Measurements from ENCODE around the gene TRPV6. TPM values are rescaled to one million over a fixed set of nuclear protein-coding genes. Genes with fewer than 3 reads are reported as not detected.

The TRPV6 gene
- total RNA-seq, 1 donor from 2014 or later = not detected

GRCh38 chr7:142896741-142897379 is 11.3 kb upstream of the TRPV6 start:
- H3K36me3 ChIP-seq (ENCODE audit: control insufficient read depth in 3 of 3, insufficient read depth in 3 of 3, low read length in 3 of 3) = no peaks in the 10 kb centered on the region
- no peaks in the 10 kb centered on the region for H3K4me1 ChIP-seq (ENCODE audit: control insufficient read depth in 3 of 3, insufficient read depth in 3 of 3, low read length in 3 of 3)
- H3K27me3 ChIP-seq (ENCODE audit: control insufficient read depth in 3 of 3, insufficient read depth in 3 of 3, low read length in 3 of 3) = peaks cover 4 to 15% (median 8%) of the 10 kb centered on the region in 3 donors
- no peak overlapping the region for H3K27ac ChIP-seq (ENCODE audit: low read depth, low read length)
- no peak overlapping the region for H3K9ac ChIP-seq (ENCODE audit: low read depth in 1 of 3, low read length in 3 of 3)
- H3K9me3 ChIP-seq (ENCODE audit: control insufficient read depth in 3 of 3, low read length in 3 of 3) = no peaks in the 10 kb centered on the region
- H3K4me3 ChIP-seq (ENCODE audit: low read length in 3 of 3) = no peak overlapping the region

GRCh38 chr7:142896151-142896550 is 10.6 kb upstream of the TRPV6 start:
- no peaks in the 10 kb centered on the region for H3K4me1 ChIP-seq (ENCODE audit: control insufficient read depth in 3 of 3, insufficient read depth in 3 of 3, low read length in 3 of 3)
- no peaks in the 10 kb centered on the region for H3K9me3 ChIP-seq (ENCODE audit: control insufficient read depth in 3 of 3, low read length in 3 of 3)
- H3K27ac ChIP-seq (ENCODE audit: low read depth, low read length) = no peak overlapping the region
- H3K9ac ChIP-seq (ENCODE audit: low read depth in 1 of 3, low read length in 3 of 3) = no peak overlapping the region
- no peak overlapping the region for H3K4me3 ChIP-seq (ENCODE audit: low read length in 3 of 3)
- H3K27me3 ChIP-seq (ENCODE audit: control insufficient read depth in 3 of 3, insufficient read depth in 3 of 3, low read length in 3 of 3) = peaks cover 4 to 20% (median 8%) of the 10 kb centered on the region in 3 donors
- H3K36me3 ChIP-seq (ENCODE audit: control insufficient read depth in 3 of 3, insufficient read depth in 3 of 3, low read length in 3 of 3) = no peaks in the 10 kb centered on the region

- Histone ChIP-seq H3K9ac (ENCODE audit: low read depth in 1 of 3, low read length in 3 of 3) (no peak overlapping the region), H3K27me3 (ENCODE audit: control insufficient read depth in 3 of 3, insufficient read depth in 3 of 3, low read length in 3 of 3) (peaks cover 4 to 23% (median 13%) of the 10 kb centered on the region in 3 donors), H3K9me3 (ENCODE audit: control insufficient read depth in 3 of 3, low read length in 3 of 3) (no peaks in the 10 kb centered on the region)
These were observed 9.5 kb upstream of the TRPV6 start for GRCh38 chr7:142894985-142895593.

GRCh38 chr7:142894112-142894984 is 8.8 kb upstream of the TRPV6 start:
- Histone ChIP-seq H3K27ac (ENCODE audit: low read depth, low read length) (no peak overlapping the region), H3K27me3 (ENCODE audit: control insufficient read depth in 3 of 3, insufficient read depth in 3 of 3, low read length in 3 of 3) (peaks cover 4 to 23% (median 13%) of the 10 kb centered on the region in 3 donors), H3K36me3 (ENCODE audit: control insufficient read depth in 3 of 3, insufficient read depth in 3 of 3, low read length in 3 of 3) (no peaks in the 10 kb centered on the region), H3K9ac (ENCODE audit: low read depth in 1 of 3, low read length in 3 of 3) (no peak overlapping the region), H3K4me3 (ENCODE audit: low read length in 3 of 3) (no peak overlapping the region), H3K9me3 (ENCODE audit: control insufficient read depth in 3 of 3, low read length in 3 of 3) (no peaks in the 10 kb centered on the region), H3K4me1 (ENCODE audit: control insufficient read depth in 3 of 3, insufficient read depth in 3 of 3, low read length in 3 of 3) (no peaks in the 10 kb centered on the region)

More at GRCh38 chr7:142894985-142895593, 9.5 kb upstream of the TRPV6 start:
- H3K36me3 ChIP-seq (ENCODE audit: control insufficient read depth in 3 of 3, insufficient read depth in 3 of 3, low read length in 3 of 3) = no peaks in the 10 kb centered on the region
- no peaks in the 10 kb centered on the region for H3K4me1 ChIP-seq (ENCODE audit: control insufficient read depth in 3 of 3, insufficient read depth in 3 of 3, low read length in 3 of 3)
- H3K4me3 ChIP-seq (ENCODE audit: low read length in 3 of 3) = no peak overlapping the region
- H3K27ac ChIP-seq (ENCODE audit: low read depth, low read length) = no peak overlapping the region

- Histone ChIP-seq H3K9ac (ENCODE audit: low read depth in 1 of 3, low read length in 3 of 3) (no peak overlapping the region), H3K36me3 (ENCODE audit: control insufficient read depth in 3 of 3, insufficient read depth in 3 of 3, low read length in 3 of 3) (no peaks in the 10 kb centered on the region), H3K9me3 (ENCODE audit: control insufficient read depth in 3 of 3, low read length in 3 of 3) (no peaks in the 10 kb centered on the region), H3K27me3 (ENCODE audit: control insufficient read depth in 3 of 3, insufficient read depth in 3 of 3, low read length in 3 of 3) (peaks cover 4 to 16% (median 13%) of the 10 kb centered on the region in 3 donors), H3K27ac (ENCODE audit: low read depth, low read length) (no peak overlapping the region), H3K4me3 (ENCODE audit: low read length in 3 of 3) (no peak overlapping the region), H3K4me1 (ENCODE audit: control insufficient read depth in 3 of 3, insufficient read depth in 3 of 3, low read length in 3 of 3) (no peaks in the 10 kb centered on the region)
These were observed 7.4 kb upstream of the TRPV6 start for GRCh38 chr7:142892951-142893350.

GRCh38 chr7:142891490-142892082 is 6.0 kb upstream of the TRPV6 start:
- Histone ChIP-seq H3K27me3 (ENCODE audit: control insufficient read depth in 3 of 3, insufficient read depth in 3 of 3, low read length in 3 of 3) (peaks cover 4 to 17% (median 16%) of the 10 kb centered on the region in 3 donors), H3K9ac (ENCODE audit: low read depth in 1 of 3, low read length in 3 of 3) (no peak overlapping the region), H3K9me3 (ENCODE audit: control insufficient read depth in 3 of 3, low read length in 3 of 3) (no peaks in the 10 kb centered on the region), H3K4me1 (ENCODE audit: control insufficient read depth in 3 of 3, insufficient read depth in 3 of 3, low read length in 3 of 3) (no peaks in the 10 kb centered on the region), H3K4me3 (ENCODE audit: low read length in 3 of 3) (no peak overlapping the region), H3K27ac (ENCODE audit: low read depth, low read length) (no peak overlapping the region), H3K36me3 (ENCODE audit: control insufficient read depth in 3 of 3, insufficient read depth in 3 of 3, low read length in 3 of 3) (no peaks in the 10 kb centered on the region)

GRCh38 chr7:142890874-142891485 is 5.4 kb upstream of the TRPV6 start:
- no peak overlapping the region for H3K4me3 ChIP-seq (ENCODE audit: low read length in 3 of 3)
- H3K9ac ChIP-seq (ENCODE audit: low read depth in 1 of 3, low read length in 3 of 3) = no peak overlapping the region
- H3K4me1 ChIP-seq (ENCODE audit: control insufficient read depth in 3 of 3, insufficient read depth in 3 of 3, low read length in 3 of 3) = no peaks in the 10 kb centered on the region
- peaks cover 4 to 16% (median 15%) of the 10 kb centered on the region in 3 donors for H3K27me3 ChIP-seq (ENCODE audit: control insufficient read depth in 3 of 3, insufficient read depth in 3 of 3, low read length in 3 of 3)
- H3K36me3 ChIP-seq (ENCODE audit: control insufficient read depth in 3 of 3, insufficient read depth in 3 of 3, low read length in 3 of 3) = no peaks in the 10 kb centered on the region
- H3K9me3 ChIP-seq (ENCODE audit: control insufficient read depth in 3 of 3, low read length in 3 of 3) = no peaks in the 10 kb centered on the region
- no peak overlapping the region for H3K27ac ChIP-seq (ENCODE audit: low read depth, low read length)

GRCh38 chr7:142889816-142890215 is 4.3 kb upstream of the TRPV6 start:
- Histone ChIP-seq H3K27ac (ENCODE audit: low read depth, low read length) (no peak overlapping the region), H3K4me1 (ENCODE audit: control insufficient read depth in 3 of 3, insufficient read depth in 3 of 3, low read length in 3 of 3) (no peaks in the 10 kb centered on the region), H3K9me3 (ENCODE audit: control insufficient read depth in 3 of 3, low read length in 3 of 3) (no peaks in the 10 kb centered on the region), H3K36me3 (ENCODE audit: control insufficient read depth in 3 of 3, insufficient read depth in 3 of 3, low read length in 3 of 3) (no peaks in the 10 kb centered on the region), H3K4me3 (ENCODE audit: low read length in 3 of 3) (no peak overlapping the region), H3K9ac (ENCODE audit: low read depth in 1 of 3, low read length in 3 of 3) (no peak overlapping the region), H3K27me3 (ENCODE audit: control insufficient read depth in 3 of 3, insufficient read depth in 3 of 3, low read length in 3 of 3) (peaks cover 4 to 16% (median 13%) of the 10 kb centered on the region in 3 donors)

- no peaks in the 10 kb centered on the region for H3K9me3 ChIP-seq (ENCODE audit: control insufficient read depth in 3 of 3, low read length in 3 of 3)
- H3K4me1 ChIP-seq (ENCODE audit: control insufficient read depth in 3 of 3, insufficient read depth in 3 of 3, low read length in 3 of 3) = no peaks in the 10 kb centered on the region
- H3K36me3 ChIP-seq (ENCODE audit: control insufficient read depth in 3 of 3, insufficient read depth in 3 of 3, low read length in 3 of 3) = no peaks in the 10 kb centered on the region
- no peak overlapping the region for H3K27ac ChIP-seq (ENCODE audit: low read depth, low read length)
- H3K27me3 ChIP-seq (ENCODE audit: control insufficient read depth in 3 of 3, insufficient read depth in 3 of 3, low read length in 3 of 3) = peaks cover 6 to 28% (median 14%) of the 10 kb centered on the region in 3 donors
- no peak overlapping the region for H3K4me3 ChIP-seq (ENCODE audit: low read length in 3 of 3)
- no peak overlapping the region for H3K9ac ChIP-seq (ENCODE audit: low read depth in 1 of 3, low read length in 3 of 3)
These were observed 1.9 kb upstream of the TRPV6 start for GRCh38 chr7:142887282-142888015.

All from skeletal muscle tissue (tissue), 4 donors.